NCI-H446 treated with DMSO at 0.1 percent for 48 hours (cell line): ENCODE data around the gene FKBP5.
"Not testable (repeated sequence)": the region's sequence is repeated elsewhere in the genome, so short reads cannot be mapped to it uniquely, and the experiment has no call there.

Experiments used
- DNase-seq: peaks from one replicate; lab custom pipeline; 2025; lab: John Stamatoyannopoulos, UW

Gene FKBP5

GRCh38 chr6:35688605-35689322, at the start of gene FKBP5:
Gene FKBP5, minus strand, starts transcription at chr6:35688915. Its CDS starts 46,091 bp downstream, at chr6:35642824.
- peak; percentile 76 for DNase-seq

GRCh38 chr6:35737413-35738211, 48.9 kb upstream of the FKBP5 start:
- peak; percentile 79 for DNase-seq

DNA sequence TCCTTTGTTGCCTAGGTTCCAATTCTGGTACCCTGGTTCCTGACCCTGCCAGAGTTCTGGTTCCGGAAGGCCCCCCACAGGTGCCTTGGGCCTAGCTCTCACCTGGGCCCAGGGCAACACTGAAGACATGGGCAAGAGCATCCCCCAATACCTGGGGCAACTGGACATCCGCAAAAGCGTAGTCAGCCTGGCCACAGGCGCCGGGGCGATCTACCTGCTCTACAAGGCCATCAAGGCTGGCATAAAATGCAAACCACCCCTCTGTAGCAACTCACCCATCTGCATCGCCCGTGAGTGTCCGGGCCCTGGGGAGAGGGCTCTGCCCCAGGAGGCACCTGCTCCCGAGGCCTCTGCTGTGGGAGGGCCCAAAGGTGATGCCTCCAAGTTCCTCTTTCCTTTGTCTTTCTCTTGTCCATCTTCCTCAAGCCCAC, 48.3 kb upstream of the FKBP5 start, which contains the start of gene ARMC12:
Gene ARMC12 (plus strand): TSS at position 51 of the 431 bp plus-strand sequence. CDS start 77 bp downstream, at position 128.
- no peak for DNase-seq

DNA sequence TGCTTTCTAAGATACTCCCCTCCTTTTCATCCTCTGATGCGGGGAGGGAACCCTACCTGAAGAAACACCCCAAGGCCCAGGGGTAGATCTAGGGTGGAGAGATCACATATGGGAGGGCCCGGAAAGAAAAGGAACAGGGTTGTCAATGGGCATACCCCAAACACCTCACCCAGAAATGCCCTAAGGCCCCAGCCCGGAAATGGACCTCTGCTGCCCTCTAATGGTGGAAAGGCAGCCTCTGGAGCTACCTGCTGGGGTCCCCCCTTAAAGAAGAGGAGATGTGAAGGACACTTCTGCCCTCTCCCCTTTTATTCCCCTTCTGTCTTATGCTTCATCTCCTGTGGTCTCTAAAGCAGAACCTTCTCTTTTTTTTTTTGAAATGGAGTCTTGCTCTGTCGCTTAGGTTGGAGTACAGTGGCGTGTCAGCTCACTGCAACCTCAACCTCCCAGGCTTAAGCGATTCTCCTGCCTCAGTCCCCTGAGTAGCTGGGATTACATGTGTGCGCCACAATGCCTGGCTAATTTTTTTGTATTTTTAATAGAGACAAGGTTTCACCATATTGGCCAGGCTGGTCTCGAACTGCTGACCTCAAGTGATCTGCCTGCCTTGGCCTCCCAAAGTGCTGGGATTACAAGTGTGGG, 47.7 kb upstream of the FKBP5 start:
- DNase-seq = peak; percentile 38

- DNase-seq = no peak
Observed at GRCh38 chr6:35735452-35735851, 46.7 kb upstream of the FKBP5 start.

GRCh38 chr6:35734319-35734718, 45.6 kb upstream of the FKBP5 start:
- not testable (repeated sequence) for DNase-seq

GRCh38 chr6:35733633-35734032, 44.9 kb upstream of the FKBP5 start:
- DNase-seq = no peak

- peak; percentile 61 for DNase-seq
Observed at GRCh38 chr6:35731736-35732532, 43.2 kb upstream of the FKBP5 start.

DNA sequence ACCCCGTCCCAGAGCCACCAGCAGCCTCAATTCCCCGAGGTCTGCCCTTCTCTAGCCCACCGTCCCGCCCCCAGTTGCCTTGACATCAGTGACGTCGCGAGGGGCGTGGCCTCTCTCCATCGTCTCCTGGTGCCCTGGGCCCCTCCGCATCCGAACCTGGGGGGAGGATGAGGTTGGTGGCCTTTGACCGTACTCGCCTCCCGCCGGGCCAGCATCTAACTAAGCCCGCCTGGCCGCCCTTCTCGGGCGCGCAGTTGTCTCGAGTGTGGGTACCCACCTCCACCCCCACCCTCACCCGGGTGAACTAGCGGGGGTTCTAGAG, 42.7 kb upstream of the FKBP5 start:
- DNase-seq = peak; percentile 65

- no peak for DNase-seq
Observed at GRCh38 chr6:35730745-35731413, 42.2 kb upstream of the FKBP5 start.

DNA sequence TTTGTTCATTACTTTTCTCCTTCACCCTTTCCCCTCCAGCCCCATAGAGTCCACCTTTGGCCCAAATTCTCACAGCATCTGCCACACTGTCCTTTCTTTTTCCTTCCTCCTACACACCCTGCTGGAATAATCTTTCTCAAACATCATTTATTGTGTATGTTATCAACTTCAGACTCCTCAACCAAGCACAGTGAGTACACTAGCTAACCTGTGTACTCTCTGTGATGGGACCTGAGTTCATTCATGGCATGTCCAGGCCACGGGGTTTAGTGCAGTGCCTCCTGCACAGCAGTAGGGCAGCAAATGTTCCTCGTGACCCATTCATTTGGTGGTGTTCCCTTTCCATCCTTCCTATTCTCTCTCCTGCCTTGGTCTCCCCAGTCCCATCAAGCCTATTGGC, 41.0 kb upstream of the FKBP5 start:
- DNase-seq = no peak

DNA sequence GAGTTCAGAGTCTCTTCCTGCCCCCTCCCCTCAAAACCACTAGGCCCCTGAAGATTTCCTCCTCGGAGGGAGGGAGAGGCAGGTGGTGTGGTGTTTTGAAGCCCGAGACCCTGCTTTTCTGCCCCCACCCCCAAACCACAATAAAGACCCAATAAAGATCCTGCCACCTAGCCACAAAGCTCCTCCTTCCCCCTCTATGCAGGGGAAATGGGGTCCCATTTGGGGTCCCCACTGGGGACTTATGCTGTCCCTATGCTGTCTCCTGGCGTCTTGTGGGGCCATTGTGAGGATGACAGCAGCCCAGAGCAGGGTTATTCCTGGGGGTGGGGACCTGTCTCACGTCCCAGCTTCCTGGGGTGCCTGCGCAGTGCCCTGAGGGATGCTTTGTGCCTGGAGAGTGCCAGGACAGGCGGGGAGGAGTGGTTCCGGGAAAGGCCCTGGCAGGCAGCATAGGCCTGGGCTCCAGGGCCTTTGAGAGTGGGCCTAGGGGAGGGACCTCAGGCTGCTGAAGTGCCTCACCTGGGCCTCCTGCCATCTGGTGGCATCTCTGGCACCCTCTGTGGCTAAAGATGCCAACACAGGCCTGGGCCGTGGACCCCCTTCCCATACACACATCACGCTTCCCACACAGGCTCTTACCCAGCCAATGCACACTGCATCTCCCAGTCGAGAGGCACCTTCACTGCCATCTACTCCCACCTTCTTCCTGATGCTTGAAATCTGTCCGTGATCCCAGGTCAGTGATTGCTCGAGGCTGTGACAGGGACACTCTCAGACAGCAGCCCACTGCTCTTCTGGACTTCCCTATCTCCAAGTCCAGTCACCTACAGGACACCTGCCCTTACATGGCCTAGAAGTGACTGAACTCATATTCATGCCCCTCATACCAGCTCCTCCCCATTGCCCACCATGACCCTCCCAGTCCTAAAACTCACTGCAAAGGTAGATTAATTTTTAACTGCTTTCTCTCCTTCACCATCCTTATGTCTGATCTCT, 40.3 kb upstream of the FKBP5 start:
- DNase-seq = no peak

- DNase-seq = peak; percentile 65
Observed at GRCh38 chr6:35727935-35728682, 39.4 kb upstream of the FKBP5 start.

DNA sequence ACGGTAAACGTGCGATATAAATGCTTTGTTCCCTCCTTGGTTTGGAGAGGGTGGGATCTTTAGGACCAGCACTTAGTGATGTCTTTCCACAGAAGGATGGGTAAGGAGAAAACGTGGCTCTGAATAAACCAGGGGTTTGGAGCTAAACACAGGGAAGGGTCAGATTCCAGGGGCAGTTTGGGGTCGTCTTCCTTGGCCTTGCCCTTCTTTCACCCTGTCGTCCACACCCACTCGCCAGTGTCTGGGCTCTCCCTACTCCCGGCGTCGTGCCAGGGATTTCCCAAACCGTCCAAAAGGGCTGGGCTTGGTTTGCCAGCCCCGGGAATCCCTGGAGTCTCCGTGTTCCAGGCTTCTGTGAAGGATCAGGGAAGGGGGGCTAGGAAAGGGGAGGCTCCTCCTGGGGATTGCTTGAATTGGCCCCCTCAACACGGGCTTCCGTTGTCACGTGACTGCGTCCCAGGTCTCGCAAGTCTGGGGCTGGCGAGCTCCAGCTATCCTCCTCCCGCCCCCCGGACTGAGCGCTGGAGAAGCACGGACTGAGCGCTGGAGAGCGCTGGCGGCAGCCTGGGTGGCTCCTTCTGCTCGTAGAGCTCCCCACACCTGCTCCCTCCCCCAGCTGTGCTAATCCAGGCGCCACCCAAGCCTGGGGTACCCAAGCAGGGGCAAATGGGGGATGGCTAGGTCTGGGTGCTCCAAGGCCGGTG, 38.7 kb upstream of the FKBP5 start:
- DNase-seq = peak; percentile 54

GRCh38 chr6:35725721-35726438, 37.2 kb upstream of the FKBP5 start:
- no peak for DNase-seq

DNA sequence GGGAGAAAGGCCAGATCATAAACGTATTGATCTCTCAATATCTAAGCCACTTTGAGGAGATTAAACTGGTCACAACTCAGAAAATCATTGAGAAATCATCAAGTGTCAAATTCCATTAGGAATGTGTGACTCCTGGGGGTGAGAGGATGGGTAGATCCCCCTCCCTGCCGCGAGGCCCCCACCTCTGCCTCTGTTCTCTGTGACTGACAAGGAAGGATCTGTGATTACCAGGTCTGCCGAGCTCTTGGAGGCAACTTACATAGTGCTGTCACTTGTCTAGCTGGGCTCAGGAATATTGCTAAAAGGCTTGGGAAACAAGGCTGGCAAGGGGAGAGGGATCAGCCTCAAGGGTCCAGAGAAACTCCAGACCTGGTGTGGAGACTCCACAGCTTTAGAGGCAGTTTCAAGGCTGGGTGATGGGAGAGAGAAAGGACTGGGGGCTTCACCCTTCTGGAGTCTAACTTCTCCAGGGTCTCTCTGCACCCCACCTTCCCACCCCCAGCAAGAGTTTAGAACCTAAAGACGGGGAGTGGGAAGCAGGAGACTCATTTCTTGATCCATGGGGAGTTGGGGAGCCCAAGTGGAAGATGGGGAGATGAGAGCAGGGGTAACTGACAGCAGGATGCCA, 36.5 kb upstream of the FKBP5 start:
- no peak for DNase-seq

- DNase-seq = no peak
Observed at GRCh38 chr6:35724471-35724870, 35.8 kb upstream of the FKBP5 start.

DNA sequence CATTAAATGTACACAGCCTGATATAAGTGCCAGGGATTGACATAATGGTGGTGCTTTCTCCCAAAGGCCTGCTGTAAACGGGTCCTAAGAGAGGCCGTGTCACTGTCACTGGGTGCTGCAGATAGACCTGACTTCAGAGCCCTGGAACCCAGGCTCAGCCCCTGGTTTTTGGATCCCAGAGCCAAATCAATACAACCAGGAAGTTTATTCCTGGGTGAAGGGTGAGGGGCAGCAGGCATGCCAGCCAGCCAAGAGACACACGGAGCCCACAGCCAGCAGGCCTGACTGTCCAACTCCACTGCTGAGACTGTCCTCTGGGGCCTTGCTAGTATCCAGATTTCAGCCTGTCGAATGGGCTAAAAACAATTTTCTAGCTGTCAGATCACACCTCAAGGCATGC, 35.3 kb upstream of the FKBP5 start:
- DNase-seq = no peak
